Esophagus (tissue), 2 donors: Measurements from ENCODE around the gene KLHL6. TPM values are rescaled to one million over a fixed set of nuclear protein-coding genes. Genes with fewer than 3 reads are reported as not detected.
"Not testable (repeated sequence)": the region's sequence is repeated elsewhere in the genome, so short reads cannot be mapped to it uniquely, and the experiment has no call there.

Experiments
- H3K27ac ChIP-seq, 2 donors: one replicate each; pipeline ENCODE4 v1.5.1; 2013; ENCODE audit warnings: low read depth in 2 of 2, mild to moderate bottlenecking in 2 of 2, inconsistent platforms in 1 of 2, low read length in 1 of 2, moderate library complexity in 1 of 2
- H3K27me3 ChIP-seq, 2 donors: one replicate each; pipeline ENCODE4 v1.6.1; 2013; ENCODE audit warnings: low read length in 2 of 2, control low read depth in 1 of 2, mild to moderate bottlenecking in 1 of 2; ENCODE audit not compliant: insufficient read depth in 2 of 2, control insufficient read depth in 1 of 2
- H3K36me3 ChIP-seq, 2 donors: one replicate each; pipeline ENCODE4 v1.6.1; 2013; ENCODE audit warnings: low read length in 1 of 2; ENCODE audit not compliant: control insufficient read depth in 2 of 2, insufficient read depth in 2 of 2
- H3K4me1 ChIP-seq, 2 donors: one replicate each; pipeline ENCODE4 v1.6.1; 2013; ENCODE audit warnings: low read length in 1 of 2; ENCODE audit not compliant: control insufficient read depth in 2 of 2, insufficient read depth in 2 of 2
- H3K4me3 ChIP-seq, 2 donors: one replicate each; pipeline ENCODE4 v1.5.1; 2013; ENCODE audit warnings: low read length in 2 of 2, mild to moderate bottlenecking in 2 of 2, low read depth in 1 of 2, moderate library complexity in 1 of 2
- H3K9me3 ChIP-seq, 2 donors: one replicate each; pipeline ENCODE4 v1.6.1; 2013; ENCODE audit warnings: mild to moderate bottlenecking in 2 of 2, low read depth in 1 of 2, low read length in 1 of 2, moderate library complexity in 1 of 2; ENCODE audit not compliant: control insufficient read depth in 2 of 2, insufficient read depth in 1 of 2
- WGBS, 2 donors: extraction: QIAGEN DNeasy Blood & Tissue Kit; methylation state at CpG; one replicate each; pipeline ENCODE4 v1.1.7; 2013; 5-methylcytosine and 5-hydroxymethylcytosine counted together
- polyA plus RNA-seq, 2 donors: library from polyadenylated mRNA; stranded (reverse); fragments of 200-250 nt; gene quantifications; one replicate each; pipeline ENCODE4 v1.2.3, GENCODE V29; 2013
- donor health status: healthy with polysubstance abuse.
- donor health status: Bipolar disorder and iron deficiency.

KLHL6 gene
- polyA plus RNA-seq, 2 donors, result 0.16 to 0.26 TPM

DNA sequence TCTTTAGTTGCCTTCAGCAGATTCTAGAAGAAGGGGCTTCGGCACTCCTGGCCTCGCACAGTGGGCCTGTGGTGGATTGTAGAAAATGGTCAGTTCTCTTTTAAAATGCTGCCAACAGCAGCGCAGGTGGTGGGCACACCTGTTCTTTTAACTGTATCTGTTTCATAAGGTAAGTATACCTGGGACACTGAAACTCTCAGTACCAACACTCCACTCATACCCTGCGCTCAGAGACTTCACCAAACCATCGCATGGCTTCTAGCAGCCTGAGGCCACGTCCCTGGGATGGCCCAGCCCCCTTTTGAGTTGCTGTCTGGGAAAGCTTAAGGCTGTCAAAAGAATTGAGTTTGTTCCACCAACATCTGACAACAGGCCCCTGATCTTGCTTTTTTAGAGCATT lies 70.4 kb downstream of the KLHL6 start:
- no peak overlapping the region for H3K4me3 ChIP-seq
- 96 to 98% methylated on average over 6 of the region's 6 CpGs for WGBS, 2 donors
- H3K36me3 ChIP-seq, result no peaks in the 10 kb centered on the region
- H3K4me1 ChIP-seq, result no peaks in the 10 kb centered on the region
- no peak overlapping the region for H3K27ac ChIP-seq
- no peaks in the 10 kb centered on the region for H3K9me3 ChIP-seq
- H3K27me3 ChIP-seq, result no peaks in the 10 kb centered on the region

DNA sequence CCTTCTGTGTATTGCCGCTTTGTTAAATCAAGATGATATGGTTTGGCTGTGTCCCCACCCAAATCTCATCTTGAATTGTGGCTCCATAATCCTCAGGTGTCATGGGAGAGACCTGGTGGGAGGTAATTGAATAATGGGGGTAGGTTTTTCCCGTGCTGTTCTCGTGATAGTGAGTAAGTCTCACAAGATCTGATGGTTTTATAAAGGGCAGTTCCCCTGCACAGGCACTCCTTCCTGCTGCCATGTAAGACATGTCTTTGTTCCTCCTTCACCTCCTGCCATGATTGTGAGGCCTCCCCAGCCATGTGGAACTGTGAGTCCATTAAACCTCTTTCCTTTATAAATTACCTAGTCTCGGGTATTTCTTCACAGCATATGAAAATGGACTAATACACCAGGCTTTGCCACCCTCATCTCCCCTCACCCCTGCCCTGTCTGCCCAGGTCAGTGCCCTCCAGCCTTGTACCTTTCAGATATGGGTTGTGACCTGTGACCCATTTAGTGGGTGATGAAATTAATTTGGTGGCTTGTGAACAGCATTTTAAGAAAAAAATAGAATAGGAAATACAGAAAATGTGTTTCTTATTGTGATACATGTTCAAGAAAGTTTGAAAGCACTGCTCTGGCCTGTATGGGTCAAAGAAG lies 71.0 kb downstream of the KLHL6 start:
- 92 to 94% methylated on average over 4 of the region's 4 CpGs for WGBS, 2 donors
- peaks cover 0 to 5% of the 10 kb centered on the region in 2 donors for H3K4me1 ChIP-seq
- H3K4me3 ChIP-seq, result no peak overlapping the region
- no peaks in the 10 kb centered on the region for H3K9me3 ChIP-seq
- no peak overlapping the region for H3K27ac ChIP-seq
- no peaks in the 10 kb centered on the region for H3K36me3 ChIP-seq
- H3K27me3 ChIP-seq, result no peaks in the 10 kb centered on the region

DNA sequence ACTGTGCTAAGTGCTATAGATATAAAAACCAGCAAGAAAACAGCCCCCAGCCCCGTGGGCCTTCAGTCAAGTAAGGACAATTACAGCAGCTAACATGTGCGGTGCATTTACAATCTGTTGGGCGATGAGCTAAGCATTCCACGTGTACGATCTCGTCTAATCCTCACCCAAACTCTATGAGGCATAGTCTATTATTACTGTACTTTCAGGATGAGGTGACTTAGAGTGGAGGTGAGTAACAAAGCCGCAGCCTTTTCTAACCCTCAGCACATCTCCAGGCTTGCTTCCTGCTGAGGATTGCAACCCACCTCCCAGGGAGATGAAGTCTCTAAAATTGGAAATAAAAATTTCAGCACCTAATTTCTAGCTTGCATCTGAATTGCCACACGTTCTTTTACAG lies 73.9 kb downstream of the KLHL6 start:
- Histone ChIP-seq H3K4me3 (no peak overlapping the region), H3K9me3 (no peaks in the 10 kb centered on the region), H3K4me1 (peaks cover 0 to 6% of the 10 kb centered on the region in 2 donors), H3K36me3 (no peaks in the 10 kb centered on the region), H3K27ac (no peak overlapping the region), H3K27me3 (no peaks in the 10 kb centered on the region)
- 39 to 56% methylated on average over 8 of the region's 8 CpGs for WGBS, 2 donors

DNA sequence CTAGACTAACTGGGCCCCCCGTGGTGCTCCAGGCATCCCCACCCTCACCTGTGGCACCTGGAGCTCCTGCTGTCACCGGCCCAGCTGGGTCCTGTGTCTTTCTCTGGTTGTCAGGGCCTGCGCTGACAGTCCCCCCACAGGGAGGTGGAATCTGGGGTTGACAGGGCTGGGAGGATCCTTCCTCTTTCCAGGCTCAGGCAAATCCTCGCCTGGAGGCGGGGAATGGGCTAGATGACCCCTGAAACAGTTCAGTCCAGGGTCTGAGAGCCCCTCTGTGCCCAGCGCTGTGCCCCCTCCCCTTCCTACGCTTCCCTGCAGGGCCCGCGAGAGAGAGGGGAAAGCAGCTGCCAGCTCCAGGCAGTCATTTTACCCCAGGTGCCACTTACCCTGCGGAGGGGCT lies 77.0 kb downstream of the KLHL6 start:
- peaks cover 0 to 6% of the 10 kb centered on the region in 2 donors for H3K4me1 ChIP-seq
- no peak overlapping the region for H3K27ac ChIP-seq
- H3K27me3 ChIP-seq, result no peaks in the 10 kb centered on the region
- H3K4me3 ChIP-seq, result no peak overlapping the region
- no peaks in the 10 kb centered on the region for H3K36me3 ChIP-seq
- 79 to 84% methylated on average over 10 of the region's 10 CpGs for WGBS, 2 donors
- no peaks in the 10 kb centered on the region for H3K9me3 ChIP-seq

DNA sequence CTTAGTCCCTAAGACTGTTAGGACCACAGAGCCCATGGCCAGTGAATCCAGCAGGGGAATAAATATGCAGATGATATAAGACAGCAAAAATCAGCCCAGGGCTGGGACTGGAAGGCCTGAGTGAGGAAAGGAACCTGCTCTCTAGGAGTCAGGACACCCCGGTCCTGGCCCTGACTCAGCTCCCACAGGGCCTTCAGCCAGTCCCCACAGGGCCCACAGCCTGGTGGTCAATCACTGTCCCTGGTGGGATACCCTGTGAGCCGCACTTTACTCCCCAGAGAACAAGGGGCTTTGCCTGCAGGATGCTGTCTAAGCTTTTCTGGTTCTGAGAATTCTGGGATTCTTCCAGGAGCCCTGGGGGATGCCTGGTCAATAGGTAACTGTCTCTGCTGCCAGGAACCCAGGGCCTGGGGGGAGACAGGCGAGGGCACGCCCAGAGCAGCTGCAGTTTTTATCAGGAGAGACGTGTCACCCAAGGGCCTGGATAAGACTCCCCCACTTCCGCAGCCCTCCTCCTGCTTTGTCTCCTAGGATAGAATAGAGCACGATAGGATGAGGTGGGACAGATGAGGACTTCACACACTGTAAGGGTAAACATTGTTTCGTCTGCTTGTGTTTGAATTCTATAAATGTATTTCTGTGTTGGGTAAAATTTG lies 77.6 kb downstream of the KLHL6 start:
- Histone ChIP-seq H3K4me3 (no peak overlapping the region), H3K9me3 (no peaks in the 10 kb centered on the region), H3K27me3 (no peaks in the 10 kb centered on the region), H3K36me3 (no peaks in the 10 kb centered on the region), H3K27ac (no peak overlapping the region), H3K4me1 (peaks cover 0 to 6% of the 10 kb centered on the region in 2 donors)
- WGBS, 2 donors, result 61 to 75% methylated on average over 8 of the region's 8 CpGs

DNA sequence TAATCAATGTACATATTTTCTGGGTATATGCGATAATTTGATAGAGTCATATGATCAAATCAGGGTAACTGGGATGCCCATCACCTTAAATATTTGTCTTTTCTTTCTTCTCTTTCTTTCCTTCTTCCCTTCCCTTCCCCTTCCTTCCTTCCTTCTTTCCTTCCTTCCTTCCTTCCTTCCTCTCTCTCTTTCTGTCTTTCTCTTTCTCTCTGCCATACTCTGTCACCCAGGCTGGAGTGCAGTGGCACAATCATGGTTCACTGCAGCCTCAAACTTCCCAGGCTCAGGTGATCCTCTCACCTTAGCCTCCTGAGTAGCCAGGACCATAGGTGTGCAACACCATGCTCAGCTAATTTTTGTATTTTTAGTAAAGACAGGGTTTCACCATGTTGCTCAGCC lies 79.7 kb downstream of the KLHL6 start:
- not testable (repeated sequence) for H3K27ac ChIP-seq, H3K36me3 ChIP-seq, H3K4me1 ChIP-seq, H3K9me3 ChIP-seq, H3K4me3 ChIP-seq, H3K27me3 ChIP-seq
- 96 to 98% methylated on average over 1 of the region's 1 CpG for WGBS, 2 donors

DNA sequence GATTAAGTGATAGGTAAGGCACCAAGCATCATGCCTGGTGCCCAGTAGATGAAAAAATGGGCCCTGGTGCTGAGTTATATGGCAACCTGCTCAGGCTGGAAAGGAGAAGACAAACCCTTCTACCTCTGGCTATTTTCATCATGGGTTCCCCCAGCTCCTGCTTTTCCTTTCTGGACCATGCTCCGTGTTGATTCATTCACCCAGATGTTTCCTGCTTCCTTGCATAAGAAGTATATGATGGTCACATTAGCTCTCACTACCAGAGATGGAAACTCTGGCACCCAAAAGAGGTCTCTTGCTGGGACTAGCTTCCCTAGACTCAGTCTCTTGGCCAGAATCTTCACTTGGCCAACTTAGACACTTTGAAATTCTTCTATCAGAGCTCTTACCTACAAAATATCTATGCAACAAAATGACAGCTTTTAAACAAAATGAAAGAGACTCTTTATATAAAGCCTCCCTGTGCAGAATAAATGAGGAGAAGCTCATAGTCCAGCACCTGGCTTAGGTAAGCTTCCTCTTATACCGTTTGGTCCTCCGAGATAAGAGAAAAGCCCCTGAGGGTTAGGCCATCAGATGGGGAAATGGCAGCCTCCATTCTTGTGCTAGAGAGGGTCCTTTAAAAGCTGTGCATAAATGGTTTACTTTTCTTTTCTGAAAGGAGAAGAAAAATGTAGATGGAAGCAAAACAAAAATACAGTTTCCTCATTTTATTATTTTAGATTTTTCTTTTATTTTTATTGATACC lies 80.3 kb downstream of the KLHL6 start:
- H3K36me3 ChIP-seq, result no peaks in the 10 kb centered on the region
- no peaks in the 10 kb centered on the region for H3K27me3 ChIP-seq
- 58 to 59% methylated on average over 3 of the region's 3 CpGs for WGBS, 2 donors
- no peak overlapping the region for H3K27ac ChIP-seq
- peaks cover 0 to 6% of the 10 kb centered on the region in 2 donors for H3K4me1 ChIP-seq
- no peak overlapping the region for H3K4me3 ChIP-seq
- no peaks in the 10 kb centered on the region for H3K9me3 ChIP-seq

DNA sequence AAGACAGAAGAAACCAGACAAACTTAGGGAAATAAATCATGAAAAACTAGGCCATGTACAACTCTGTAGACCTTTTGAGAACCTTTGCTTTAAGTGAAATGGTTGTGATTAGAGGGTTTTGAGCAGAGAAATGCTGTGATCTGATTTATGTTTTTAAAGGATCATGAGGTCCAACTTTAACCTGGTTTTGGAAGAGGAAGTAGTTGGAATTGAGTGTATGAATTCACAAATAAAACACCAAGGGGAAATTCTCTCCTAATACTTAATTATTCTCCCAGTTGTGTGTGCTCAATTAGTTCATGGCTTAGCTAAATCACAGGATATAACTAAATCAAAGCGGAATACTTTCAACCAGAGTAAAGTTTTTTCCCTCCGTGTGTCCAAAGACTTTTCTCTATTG lies 81.5 kb downstream of the KLHL6 start:
- Histone ChIP-seq H3K9me3 (no peaks in the 10 kb centered on the region), H3K4me3 (no peak overlapping the region), H3K4me1 (no peaks in the 10 kb centered on the region), H3K36me3 (no peaks in the 10 kb centered on the region), H3K27me3 (no peaks in the 10 kb centered on the region), H3K27ac (no peak overlapping the region)
- 94 to 96% methylated on average over 2 of the region's 2 CpGs for WGBS, 2 donors

DNA sequence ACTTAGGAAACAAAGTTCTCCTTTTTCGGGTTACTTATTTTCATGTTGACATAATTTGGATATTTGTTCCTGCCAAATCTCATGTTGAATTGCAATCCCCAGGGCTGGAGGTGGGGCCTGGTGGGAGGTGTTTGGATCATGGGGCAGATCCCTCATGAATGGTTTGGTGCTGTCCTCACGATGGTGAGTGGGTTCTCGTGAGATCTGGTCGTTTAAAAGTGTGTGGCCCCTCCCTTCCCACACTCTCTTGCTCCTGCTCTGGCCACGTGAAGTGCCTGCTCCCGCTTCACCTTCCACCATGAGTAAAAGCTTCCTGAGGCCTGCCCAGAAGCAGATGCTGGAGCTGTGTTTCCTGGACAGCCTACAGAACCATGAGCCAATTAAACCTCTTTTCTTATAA lies 83.4 kb downstream of the KLHL6 start:
- Histone ChIP-seq H3K27me3 (no peaks in the 10 kb centered on the region), H3K36me3 (no peaks in the 10 kb centered on the region), H3K4me1 (no peaks in the 10 kb centered on the region), H3K4me3 (no peak overlapping the region), H3K9me3 (no peaks in the 10 kb centered on the region), H3K27ac (no peak overlapping the region)
- WGBS, 2 donors, result 69 to 74% methylated on average over 6 of the region's 6 CpGs
